ENCODE data around the gene LRP1B.

DNA sequence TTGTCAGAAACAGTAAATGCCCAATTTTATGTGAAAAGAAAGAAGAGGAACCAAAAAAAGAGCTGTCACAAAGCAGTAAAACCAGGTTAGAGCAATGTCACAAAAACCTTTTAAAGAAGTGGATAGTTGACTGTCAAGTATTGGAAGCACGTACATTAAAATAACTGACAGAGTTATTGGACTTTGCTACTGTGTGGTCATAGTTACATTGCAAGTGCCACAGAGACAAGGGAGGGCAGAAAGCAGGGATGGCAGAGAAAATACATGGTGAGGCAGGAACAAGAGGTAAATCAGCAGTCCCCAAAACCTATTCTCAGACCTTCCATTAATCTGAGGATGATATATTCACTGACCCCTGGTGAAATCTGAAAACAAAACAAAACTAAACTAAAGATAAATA lies 116.3 kb downstream of the LRP1B start:
- TF ChIP-seq, protein P1, sequence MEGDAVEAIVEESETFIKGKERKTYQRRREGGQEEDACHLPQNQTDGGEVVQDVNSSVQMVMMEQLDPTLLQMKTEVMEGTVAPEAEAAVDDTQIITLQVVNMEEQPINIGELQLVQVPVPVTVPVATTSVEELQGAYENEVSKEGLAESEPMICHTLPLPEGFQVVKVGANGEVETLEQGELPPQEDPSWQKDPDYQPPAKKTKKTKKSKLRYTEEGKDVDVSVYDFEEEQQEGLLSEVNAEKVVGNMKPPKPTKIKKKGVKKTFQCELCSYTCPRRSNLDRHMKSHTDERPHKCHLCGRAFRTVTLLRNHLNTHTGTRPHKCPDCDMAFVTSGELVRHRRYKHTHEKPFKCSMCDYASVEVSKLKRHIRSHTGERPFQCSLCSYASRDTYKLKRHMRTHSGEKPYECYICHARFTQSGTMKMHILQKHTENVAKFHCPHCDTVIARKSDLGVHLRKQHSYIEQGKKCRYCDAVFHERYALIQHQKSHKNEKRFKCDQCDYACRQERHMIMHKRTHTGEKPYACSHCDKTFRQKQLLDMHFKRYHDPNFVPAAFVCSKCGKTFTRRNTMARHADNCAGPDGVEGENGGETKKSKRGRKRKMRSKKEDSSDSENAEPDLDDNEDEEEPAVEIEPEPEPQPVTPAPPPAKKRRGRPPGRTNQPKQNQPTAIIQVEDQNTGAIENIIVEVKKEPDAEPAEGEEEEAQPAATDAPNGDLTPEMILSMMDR (IDR thresholded peaks at IDR 0.05), result no peak
- TF ChIP-seq EZH2 (IDR thresholded peaks at IDR 0.05; ENCODE audit: borderline replicate concordance, insufficient read depth, low read depth, low read length, poor library complexity, severe bottlenecking), result no peak
